Measurements from ENCODE around the gene DNAJC27. TPM values are rescaled to one million over a fixed set of nuclear protein-coding genes. Genes with fewer than 3 reads are reported as not detected.

The DNAJC27 gene
- 1 to 10 TPM; 4.3 to 6.5 TPM for total RNA-seq

GRCh38 chr2:24971536-24972314, at the start of gene DNAJC27:
DNAJC27 (minus strand) TSS chr2:24971955; CDS start chr2:24971904, 51 bp downstream.

GRCh38 chr2:24920098-24920808, 51.5 kb downstream of the DNAJC27 start, which contains the start of gene ADCY3:
ADCY3 (minus strand) TSS chr2:24920237; CDS start chr2:24918987, 1,250 bp downstream.

Small RNA genes lying within 50 kb of the gene (small RNA-seq; reads per million reads assigned to genes)
- 0 reads per million in 2 donors for gene AC013267.1
- gene RF00016: 0 to 0.09 reads per million in 2 donors
- gene RF00019: 0 reads per million in 2 donors

Other genes with a start within 250 kb of the DNAJC27 start
- gene PTRHD1, start 178.6 kb downstream of the DNAJC27 start, total RNA-seq: 10 to 100 TPM; 19.0 to 20.3 TPM
- 10 to 100 TPM; 15.5 to 36.6 TPM for gene CENPO, start 178.5 kb downstream of the DNAJC27 start, total RNA-seq
- gene ADCY3, start 51.7 kb downstream of the DNAJC27 start, total RNA-seq: 10 to 100 TPM; 32.7 to 38.3 TPM
- gene EFR3B, start 70.1 kb upstream of the DNAJC27 start, total RNA-seq: 10 to 100 TPM; 24.0 to 37.9 TPM
- gene POMC, start 196.6 kb upstream of the DNAJC27 start, total RNA-seq: 10 to 100 TPM; 12.0 to 15.8 TPM